SK-N-SH (cell line): ENCODE results near the gene CPNE4.

Source experiments
- CTCF ChIP-seq: fragments of 200-600 bp; sonication (generic); IDR thresholded peaks from 2 replicates; pipeline ENCODE4 v1.6.1; 2017; ENCODE audit warnings: antibody characterized with exemption, mild to moderate bottlenecking, moderate library complexity
- GABPA ChIP-seq: IDR thresholded peaks from 2 replicates; pipeline ENCODE4 v1.4.0; 2012; ENCODE audit warnings: low read depth, mild to moderate bottlenecking
- RAD21 ChIP-seq: IDR thresholded peaks from 2 replicates; pipeline ENCODE4 v1.6.1; 2012; ENCODE audit warnings: mild to moderate bottlenecking, low read length
- REST ChIP-seq: IDR thresholded peaks from 2 replicates; pipeline ENCODE4 v1.6.1; 2012; ENCODE audit warnings: mild to moderate bottlenecking, low read depth, low read length, moderate library complexity
- RFX5 ChIP-seq: IDR thresholded peaks from 2 replicates; pipeline ENCODE4 v1.6.1; 2012; ENCODE audit warnings: mild to moderate bottlenecking, improper control_type of control experiment, low read length
- USF1 ChIP-seq: IDR thresholded peaks from 2 replicates; pipeline ENCODE4 v1.4.0; 2012; ENCODE audit warnings: low read depth, borderline replicate concordance

DNA sequence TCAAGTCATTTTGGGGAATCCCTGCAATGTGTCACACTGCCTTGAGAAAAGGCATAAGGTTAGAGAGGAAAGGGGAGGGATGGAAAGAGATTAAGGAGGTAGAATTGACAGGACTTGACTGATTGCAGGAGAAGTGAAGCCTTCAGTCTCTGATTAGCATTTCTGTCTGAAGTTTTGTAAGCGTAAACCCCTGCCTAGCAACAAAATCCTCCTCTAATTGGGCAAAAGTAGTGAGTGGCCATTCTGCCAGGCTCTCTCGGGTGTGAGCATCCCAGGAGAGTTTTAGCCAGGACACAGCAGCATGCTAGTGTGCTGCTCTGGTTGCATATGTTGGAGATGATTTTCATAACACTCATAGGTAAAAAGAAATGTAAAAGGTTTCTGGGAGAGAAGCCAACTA lies 415.0 kb downstream of the CPNE4 start:
- TF ChIP-seq CTCF (no peak), REST (no peak), RAD21 (no peak), RFX5 (no peak), USF1 (no peak), GABPA (no peak)
